Testis (tissue), 2 donors: Measurements from ENCODE around the gene AMELY.

Source experiments
- POLR2A ChIP-seq: fragments of 450-650 bp; IDR thresholded peaks from one replicate; pipeline ENCODE4 v1.6.1; 2017; ENCODE audit warnings: antibody characterized with exemption, mild to moderate bottlenecking, moderate library complexity
- TF ChIP-seq, protein P1 (sequence below), 3 experiments: fragments of 450-650 bp in 2 of 3; fragments of 200-600 bp in 1 of 3; sonication (generic) in 1 of 3; IDR thresholded peaks; one replicate each; pipeline ENCODE4 v1.5.1; 2016 to 2019; ENCODE audit warnings: antibody characterized with exemption in 3 of 3, mild to moderate bottlenecking in 2 of 3, moderate library complexity in 1 of 3

GRCh38 chrY:6894496-6894895, 17.1 kb downstream of the AMELY start:
- TF ChIP-seq, protein P1, sequence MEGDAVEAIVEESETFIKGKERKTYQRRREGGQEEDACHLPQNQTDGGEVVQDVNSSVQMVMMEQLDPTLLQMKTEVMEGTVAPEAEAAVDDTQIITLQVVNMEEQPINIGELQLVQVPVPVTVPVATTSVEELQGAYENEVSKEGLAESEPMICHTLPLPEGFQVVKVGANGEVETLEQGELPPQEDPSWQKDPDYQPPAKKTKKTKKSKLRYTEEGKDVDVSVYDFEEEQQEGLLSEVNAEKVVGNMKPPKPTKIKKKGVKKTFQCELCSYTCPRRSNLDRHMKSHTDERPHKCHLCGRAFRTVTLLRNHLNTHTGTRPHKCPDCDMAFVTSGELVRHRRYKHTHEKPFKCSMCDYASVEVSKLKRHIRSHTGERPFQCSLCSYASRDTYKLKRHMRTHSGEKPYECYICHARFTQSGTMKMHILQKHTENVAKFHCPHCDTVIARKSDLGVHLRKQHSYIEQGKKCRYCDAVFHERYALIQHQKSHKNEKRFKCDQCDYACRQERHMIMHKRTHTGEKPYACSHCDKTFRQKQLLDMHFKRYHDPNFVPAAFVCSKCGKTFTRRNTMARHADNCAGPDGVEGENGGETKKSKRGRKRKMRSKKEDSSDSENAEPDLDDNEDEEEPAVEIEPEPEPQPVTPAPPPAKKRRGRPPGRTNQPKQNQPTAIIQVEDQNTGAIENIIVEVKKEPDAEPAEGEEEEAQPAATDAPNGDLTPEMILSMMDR (IDR thresholded peaks at IDR 0.05) = no peak
- TF ChIP-seq POLR2A = no peak
